Glutamatergic neuron (in vitro differentiated cells): ENCODE measurements around the gene OSBP2. TPM values are rescaled to one million over a fixed set of nuclear protein-coding genes. Genes with fewer than 3 reads are reported as not detected.
A peak's percentile ranks its signal among the peaks of the same experiment; 100 is the strongest.

ENCODE experiments used
- DNase-seq: peaks from one replicate; pipeline ENCODE4 v3.0.0; 2022
- H3K27ac Mint-ChIP-seq: one replicate; pipeline ENCODE4 v1.8.0; 2020; ENCODE audit warnings: mild to moderate bottlenecking, mixed read lengths, inconsistent platforms; ENCODE audit not compliant: unreplicated experiment
- H3K27me3 Mint-ChIP-seq: one replicate; pipeline ENCODE4 v1.8.0; 2020; ENCODE audit warnings: mild to moderate bottlenecking, moderate library complexity, mixed read lengths, inconsistent platforms; ENCODE audit not compliant: unreplicated experiment
- H3K36me3 Mint-ChIP-seq: one replicate; pipeline ENCODE4 v1.8.0; 2020; ENCODE audit warnings: mild to moderate bottlenecking, mixed read lengths, inconsistent platforms; ENCODE audit not compliant: unreplicated experiment
- H3K4me1 Mint-ChIP-seq: one replicate; pipeline ENCODE4 v1.8.0; 2020; ENCODE audit warnings: mild to moderate bottlenecking, low read depth, mixed read lengths, inconsistent platforms; ENCODE audit not compliant: unreplicated experiment
- H3K4me3 Mint-ChIP-seq: one replicate; pipeline ENCODE4 v1.8.0; 2020; ENCODE audit warnings: mild to moderate bottlenecking, mixed read lengths, inconsistent platforms; ENCODE audit not compliant: unreplicated experiment
- H3K9me3 Mint-ChIP-seq: one replicate; pipeline ENCODE4 v1.8.0; 2020; ENCODE audit warnings: mild to moderate bottlenecking, moderate library complexity, mixed read lengths, inconsistent platforms; ENCODE audit not compliant: unreplicated experiment
- CTCF ChIP-seq: fragments of 200-600 bp; sonication (generic); IDR thresholded peaks from one replicate; pipeline ENCODE4 v1.5.0; 2021; ENCODE audit not compliant: partially characterized antibody, unreplicated experiment
- microRNA-seq: library from miRNA; unstranded; fragments of <30 nt; microRNA quantifications from one replicate; pipeline ENCODE4, GENCODE V29; 2020; ENCODE audit not compliant: unreplicated experiment
- total RNA-seq: library from RNA; stranded (reverse); fragmentation: NEBNext Ultra II Directional; extraction: Animal tissue kit (Norgen Biotek cat#: 25700); gene quantifications from one replicate; pipeline ENCODE4 v1.2.1, GENCODE V29; 2021; ENCODE audit not compliant: unreplicated experiment

OSBP2 gene
- total RNA-seq, 1 donor from 2014 or later: 18.3 TPM

GRCh38 chr22:30955153-30955552 lies 260.5 kb downstream of the OSBP2 start:
- H3K27ac Mint-ChIP-seq: no peak overlapping the region
- DNase-seq: no peak
- H3K4me1 Mint-ChIP-seq: no peaks in the 10 kb centered on the region
- no peak for TF ChIP-seq CTCF
- no peaks in the 10 kb centered on the region for H3K27me3 Mint-ChIP-seq
- no peak overlapping the region for H3K4me3 Mint-ChIP-seq
- no peaks in the 10 kb centered on the region for H3K36me3 Mint-ChIP-seq
- H3K9me3 Mint-ChIP-seq: no peaks in the 10 kb centered on the region

Small RNA genes lying within 50 kb of the gene (microRNA-seq; reads per million reads assigned to microRNA genes)
- 272 reads per million, percentile 83 among the genes with 10 or more reads in this experiment for gene MIR3200

Other genes starting within 250 kb of the OSBP2 start
- gene SEC14L3, start 222.9 kb upstream of the OSBP2 start, total RNA-seq: not detected
- not detected for gene SEC14L4, start 189.2 kb upstream of the OSBP2 start, total RNA-seq
- not detected for gene SEC14L6, start 148.1 kb upstream of the OSBP2 start, total RNA-seq
- gene GAL3ST1, start 120.2 kb upstream of the OSBP2 start, total RNA-seq: 1.8 TPM
- gene PES1, start 103.0 kb upstream of the OSBP2 start, total RNA-seq: 40.6 TPM
- 4.1 TPM for gene TCN2, start 87.7 kb upstream of the OSBP2 start, total RNA-seq
- 5.0 TPM for gene SLC35E4, start 59.1 kb upstream of the OSBP2 start, total RNA-seq
- gene DUSP18, start 27.0 kb upstream of the OSBP2 start, total RNA-seq: 8.0 TPM